Liver (tissue), 9 donors: ENCODE measurements around the gene CELF2. TPM values are rescaled to one million over a fixed set of nuclear protein-coding genes. Genes with fewer than 3 reads are reported as not detected.

Source experiments
- DNase-seq: peaks from one replicate; pipeline ENCODE4 v3.0.0-alpha.2; 2017; ENCODE audit warnings: low spot score
- H3K27ac ChIP-seq, 2 donors: one replicate each; pipeline ENCODE4 v1.7.0; 2013; ENCODE audit warnings: inconsistent platforms in 2 of 2, low read length in 2 of 2, control low read depth in 1 of 2, low read depth in 1 of 2, mild to moderate bottlenecking in 1 of 2
- H3K27me3 ChIP-seq, 4 donors: one replicate each; pipeline versions ENCODE4 v1.6.1 to v1.7.0; 2013; ENCODE audit warnings: low read length in 3 of 4, inconsistent platforms in 1 of 4, mild to moderate bottlenecking in 1 of 4, moderate library complexity in 1 of 4; ENCODE audit not compliant: control insufficient read depth in 4 of 4, insufficient read depth in 4 of 4
- H3K36me3 ChIP-seq, 4 donors: one replicate each; pipeline versions ENCODE4 v1.6.1 to v1.7.0; 2013; ENCODE audit warnings: low read length in 3 of 4, mild to moderate bottlenecking in 3 of 4, low read depth in 1 of 4, moderate library complexity in 1 of 4; ENCODE audit not compliant: control insufficient read depth in 4 of 4, insufficient read depth in 3 of 4
- H3K4me1 ChIP-seq, 4 donors: one replicate each; pipeline versions ENCODE4 v1.6.1 to v1.7.0; 2013; ENCODE audit warnings: low read length in 3 of 4, mild to moderate bottlenecking in 3 of 4, moderate library complexity in 1 of 4; ENCODE audit not compliant: control insufficient read depth in 4 of 4, insufficient read depth in 4 of 4
- H3K4me3 ChIP-seq, 3 donors: one replicate each; pipeline versions ENCODE4 v1.6.1 to v1.7.0; 2013; ENCODE audit warnings: low read length in 3 of 3, control low read depth in 1 of 3, low read depth in 1 of 3, mild to moderate bottlenecking in 1 of 3
- H3K9ac ChIP-seq, 2 donors: one replicate each; pipeline ENCODE4 v1.7.0; 2013; ENCODE audit warnings: low read length in 2 of 2, mild to moderate bottlenecking in 2 of 2, moderate library complexity in 2 of 2, control low read depth in 1 of 2, low read depth in 1 of 2
- H3K9me3 ChIP-seq, 4 donors: one replicate each; pipeline versions ENCODE4 v1.6.1 to v1.7.0; 2013; ENCODE audit warnings: low read length in 3 of 4; ENCODE audit not compliant: control insufficient read depth in 4 of 4
- ATF3 ChIP-seq: IDR thresholded peaks from 2 replicates; pipeline ENCODE4 v1.6.1; 2016; ENCODE audit warnings: antibody characterized with exemption
- CTCF ChIP-seq: fragments of 150-350 bp; IDR thresholded peaks from 2 replicates; pipeline ENCODE4 v1.5.1; 2017; ENCODE audit warnings: improper control_type of control experiment, low read depth, low read length; ENCODE audit not compliant: missing input control
- EGR1 ChIP-seq, 2 donors: IDR thresholded peaks; 2 replicates each; pipeline ENCODE4 v1.6.1; 2016 to 2018; ENCODE audit warnings: antibody characterized with exemption in 2 of 2, low read depth in 2 of 2
- FOXA1 ChIP-seq: IDR thresholded peaks from 2 replicates; pipeline ENCODE4 v1.6.1; 2016; ENCODE audit warnings: antibody characterized with exemption
- FOXA2 ChIP-seq: IDR thresholded peaks from 2 replicates; pipeline ENCODE4 v1.6.1; 2016; ENCODE audit warnings: antibody characterized with exemption
- GABPA ChIP-seq, 2 donors: IDR thresholded peaks in 1 of 2; conservative IDR thresholded peaks in 1 of 2; 2 replicates each; pipeline ENCODE4 v1.6.1; 2016; ENCODE audit warnings: antibody characterized with exemption in 2 of 2, mild to moderate bottlenecking in 1 of 2, moderate library complexity in 1 of 2
- HNF4A ChIP-seq, 2 donors: conservative IDR thresholded peaks; 2 replicates each; pipeline ENCODE4 v1.6.1; 2016; ENCODE audit warnings: antibody characterized with exemption in 2 of 2, mild to moderate bottlenecking in 2 of 2
- HNF4G ChIP-seq: IDR thresholded peaks from 2 replicates; pipeline ENCODE4 v1.6.1; 2016; ENCODE audit warnings: antibody characterized with exemption
- JUND ChIP-seq, 2 donors: IDR thresholded peaks; 2 replicates each; pipeline ENCODE4 v1.6.1; 2016; ENCODE audit warnings: antibody characterized with exemption in 2 of 2
- MAX ChIP-seq: IDR thresholded peaks from 2 replicates; pipeline ENCODE4 v1.6.1; 2016; ENCODE audit warnings: antibody characterized with exemption
- NR2F2 ChIP-seq: IDR thresholded peaks from 2 replicates; pipeline ENCODE4 v1.6.1; 2016; ENCODE audit warnings: antibody characterized with exemption
- RAD21 ChIP-seq, 2 donors: IDR thresholded peaks; 2 replicates each; pipeline ENCODE4 v1.6.1; 2016; ENCODE audit warnings: antibody characterized with exemption in 2 of 2, mild to moderate bottlenecking in 2 of 2
- REST ChIP-seq: IDR thresholded peaks from 2 replicates; pipeline ENCODE4 v1.6.1; 2016; ENCODE audit warnings: antibody characterized with exemption, mild to moderate bottlenecking
- RXRA ChIP-seq, 2 donors: IDR thresholded peaks; 2 replicates each; pipeline ENCODE4 v1.6.1; 2017 to 2018; ENCODE audit warnings: antibody characterized with exemption in 2 of 2, mild to moderate bottlenecking in 1 of 2
- SP1 ChIP-seq: IDR thresholded peaks from 2 replicates; pipeline ENCODE4 v1.6.1; 2018; ENCODE audit warnings: antibody characterized with exemption, mild to moderate bottlenecking
- TAF1 ChIP-seq: conservative IDR thresholded peaks from 2 replicates; pipeline ENCODE4 v1.6.1; 2016; ENCODE audit warnings: antibody characterized with exemption, mild to moderate bottlenecking
- YY1 ChIP-seq: IDR thresholded peaks from 2 replicates; pipeline ENCODE4 v1.6.1; 2016; ENCODE audit warnings: antibody characterized with exemption, mild to moderate bottlenecking
- ZBTB33 ChIP-seq: IDR thresholded peaks from 2 replicates; pipeline ENCODE4 v1.6.1; 2016; ENCODE audit warnings: antibody characterized with exemption
- WGBS: extraction: QIAGEN DNeasy Blood & Tissue Kit; methylation state at CpG from one replicate; pipeline ENCODE4 v1.1.7; 2013; 5-methylcytosine and 5-hydroxymethylcytosine counted together
- polyA plus RNA-seq, 2 donors: library from polyadenylated mRNA; stranded (reverse) in 1 of 2; unstranded in 1 of 2; fragments of 200-250 nt in 1 of 2; fragments of >200 nt in 1 of 2; fragmentation: Nextera tagmentation in 1 of 2; extraction: Ambion mirVana in 1 of 2; gene quantifications; one replicate each; pipeline versions ENCODE4 v1.2.1 to v1.2.3, GENCODE V29; 2013 to 2015
- total RNA-seq, 2 donors: library from RNA; depleted of rRNA; stranded (reverse); fragments of >200 nt; gene quantifications; one replicate each; pipeline ENCODE4 v1.2.3, GENCODE V29; 2014
- donor health status: healthy.
- donor health status: healthy.
- donor health status: healthy.
- donor health status: healthy.
- donor health status: healthy.

The CELF2 gene
- total and polyA plus RNA-seq, 4 donors: 1.4 to 8.5 (median 5.6) TPM

GRCh38 chr10:11045995-11046775 lies 28.5 kb downstream of the CELF2 start:
- Histone ChIP-seq H3K27ac (no peak overlapping the region), H3K9ac (no peak overlapping the region)
- DNase-seq: no peak

More at GRCh38 chr10:11045995-11046775, 28.5 kb downstream of the CELF2 start:
- H3K4me1 ChIP-seq: no peaks in the 10 kb centered on the region
- no peak overlapping the region for H3K4me3 ChIP-seq
- no peaks in the 10 kb centered on the region for H3K36me3 ChIP-seq
- H3K9me3 ChIP-seq: no peaks in the 10 kb centered on the region
- TF ChIP-seq HNF4G (no peak), FOXA2 (no peak), NR2F2 (no peak), HNF4A (conservative IDR thresholded peaks at IDR 0.05) (no peak), RXRA (IDR thresholded peaks at IDR 0.05) (no peak), SP1 (no peak), GABPA (IDR thresholded peaks at IDR 0.05 in 1 of 2, conservative IDR thresholded peaks at IDR 0.05 in 1 of 2) (no peak), TAF1 (no peak), EGR1 (IDR thresholded peaks at IDR 0.05; ENCODE audit: low read depth in 2 of 2) (no peak), ATF3 (no peak), RAD21 (IDR thresholded peaks at IDR 0.05) (no peak), FOXA1 (no peak), MAX (no peak), CTCF (no peak), JUND (IDR thresholded peaks at IDR 0.05) (no peak), ZBTB33 (no peak), REST (no peak), YY1 (no peak)
- 76% methylated on average over 23 of the region's 23 CpGs for WGBS
- no peaks in the 10 kb centered on the region for H3K27me3 ChIP-seq
